Endodermal cell (in vitro differentiated cells): ENCODE measurements around the gene GPC3. TPM values are rescaled to one million over a fixed set of nuclear protein-coding genes. Genes with fewer than 3 reads are reported as not detected.
"Not testable (repeated sequence)": the region's sequence is repeated elsewhere in the genome, so short reads cannot be mapped to it uniquely, and the experiment has no call there.

ENCODE experiments used
- DNase-seq: peaks from one replicate; pipeline ENCODE4 v3.0.0-alpha.2; 2017
- H3K27ac ChIP-seq: 2 replicates; pipeline ENCODE4 v1.5.1; 2013; ENCODE audit warnings: mild to moderate bottlenecking, low read depth, low read length, moderate library complexity
- H3K27me3 ChIP-seq: 2 replicates; pipeline ENCODE4 v1.6.1; 2013; ENCODE audit warnings: mild to moderate bottlenecking, low read length, moderate library complexity; ENCODE audit not compliant: insufficient read depth, control insufficient read depth, poor library complexity, severe bottlenecking
- H3K36me3 ChIP-seq: 2 replicates; pipeline ENCODE4 v1.7.0; 2013; ENCODE audit warnings: mild to moderate bottlenecking, low read length, moderate library complexity; ENCODE audit not compliant: control insufficient read depth, insufficient read depth
- H3K4me1 ChIP-seq: one replicate; pipeline ENCODE4 v1.7.0; 2013; ENCODE audit warnings: low read length; ENCODE audit not compliant: control insufficient read depth, insufficient read depth
- H3K4me3 ChIP-seq: 2 replicates; pipeline ENCODE4 v1.5.1; 2013; ENCODE audit warnings: mild to moderate bottlenecking, low read length, moderate library complexity
- H3K9ac ChIP-seq: 2 replicates; pipeline ENCODE4 v1.6.1; 2013; ENCODE audit warnings: mild to moderate bottlenecking, low read length, moderate library complexity; ENCODE audit not compliant: poor library complexity, severe bottlenecking; ENCODE audit errors: extremely low read depth
- H3K9me3 ChIP-seq: 2 replicates; pipeline ENCODE4 v1.6.1; 2013; ENCODE audit warnings: mild to moderate bottlenecking, low read length, moderate library complexity; ENCODE audit not compliant: control insufficient read depth
- H3K27ac Mint-ChIP-seq: 2 replicates; pipeline ENCODE4 v1.8.0; 2020; ENCODE audit warnings: mixed read lengths
- H3K27me3 Mint-ChIP-seq: 2 replicates; pipeline ENCODE4 v1.8.0; 2021; ENCODE audit warnings: mild to moderate bottlenecking, mixed read lengths; ENCODE audit not compliant: insufficient read depth
- H3K36me3 Mint-ChIP-seq: 2 replicates; pipeline ENCODE4 v1.8.0; 2020; ENCODE audit warnings: low read depth, mixed read lengths
- H3K4me1 Mint-ChIP-seq: 2 replicates; pipeline ENCODE4 v1.8.0; 2020; ENCODE audit warnings: mixed read lengths
- H3K4me3 Mint-ChIP-seq: 2 replicates; pipeline ENCODE4 v1.8.0; 2020; ENCODE audit warnings: mild to moderate bottlenecking, moderate library complexity, mixed read lengths
- H3K9me3 Mint-ChIP-seq: 2 replicates; pipeline ENCODE4 v1.8.0; 2020; ENCODE audit warnings: mild to moderate bottlenecking, mixed read lengths
- WGBS, 2 experiments: methylation state at CpG; one replicate each; pipeline versions ENCODE4 v1.1.5 to v1.1.7; 2013; ENCODE audit warnings: missing lambda C conversion rate in 2 of 2, mixed read lengths in 1 of 2; ENCODE audit not compliant: insufficient coverage in 1 of 2, insufficient read length in 1 of 2; 5-methylcytosine and 5-hydroxymethylcytosine counted together
- total RNA-seq, 2 donors: library from RNA; stranded (reverse); fragmentation: NEBNext Ultra II Directional in 1 of 2; extraction: Animal tissue kit (Norgen Biotek cat#: 25700) in 1 of 2; gene quantifications; 2 replicates in 1 of 2; 3 replicates in 1 of 2; pipeline ENCODE4 v1.2.1, GENCODE V29; 2021
- TF ChIP-seq, protein P1 (sequence below): fragments of 200-600 bp; sonication (generic); conservative IDR thresholded peaks from 2 replicates; pipeline ENCODE4 v1.5.0; 2021; ENCODE audit warnings: antibody characterized with exemption, mild to moderate bottlenecking

GPC3 gene
- total RNA-seq, 2 donors from 2014 or later = 39.5 to 125 TPM

GRCh38 chrX:133774807-133775206, 210.6 kb downstream of the GPC3 start:
- no peak overlapping the region for H3K4me3 ChIP-seq
- no CpG with 5 or more reads among the region's 1 CpG for WGBS, 2 experiments
- Mint-ChIP-seq H3K27ac (no peak overlapping the region), H3K4me1 (peaks cover 2% of the 10 kb centered on the region), H3K27me3 (no peaks in the 10 kb centered on the region), H3K4me3 (no peak overlapping the region), H3K9me3 (no peaks in the 10 kb centered on the region), H3K36me3 (no peaks in the 10 kb centered on the region)
- H3K27me3 ChIP-seq = no peaks in the 10 kb centered on the region
- no peaks in the 10 kb centered on the region for H3K9me3 ChIP-seq
- no peaks in the 10 kb centered on the region for H3K4me1 ChIP-seq
- no peak for DNase-seq
- TF ChIP-seq, protein P1, sequence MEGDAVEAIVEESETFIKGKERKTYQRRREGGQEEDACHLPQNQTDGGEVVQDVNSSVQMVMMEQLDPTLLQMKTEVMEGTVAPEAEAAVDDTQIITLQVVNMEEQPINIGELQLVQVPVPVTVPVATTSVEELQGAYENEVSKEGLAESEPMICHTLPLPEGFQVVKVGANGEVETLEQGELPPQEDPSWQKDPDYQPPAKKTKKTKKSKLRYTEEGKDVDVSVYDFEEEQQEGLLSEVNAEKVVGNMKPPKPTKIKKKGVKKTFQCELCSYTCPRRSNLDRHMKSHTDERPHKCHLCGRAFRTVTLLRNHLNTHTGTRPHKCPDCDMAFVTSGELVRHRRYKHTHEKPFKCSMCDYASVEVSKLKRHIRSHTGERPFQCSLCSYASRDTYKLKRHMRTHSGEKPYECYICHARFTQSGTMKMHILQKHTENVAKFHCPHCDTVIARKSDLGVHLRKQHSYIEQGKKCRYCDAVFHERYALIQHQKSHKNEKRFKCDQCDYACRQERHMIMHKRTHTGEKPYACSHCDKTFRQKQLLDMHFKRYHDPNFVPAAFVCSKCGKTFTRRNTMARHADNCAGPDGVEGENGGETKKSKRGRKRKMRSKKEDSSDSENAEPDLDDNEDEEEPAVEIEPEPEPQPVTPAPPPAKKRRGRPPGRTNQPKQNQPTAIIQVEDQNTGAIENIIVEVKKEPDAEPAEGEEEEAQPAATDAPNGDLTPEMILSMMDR = no peak
- no peak overlapping the region for H3K9ac ChIP-seq
- H3K27ac ChIP-seq = no peak overlapping the region
- no peaks in the 10 kb centered on the region for H3K36me3 ChIP-seq

GRCh38 chrX:133771086-133771646, 214.2 kb downstream of the GPC3 start:
- no peaks in the 10 kb centered on the region for H3K9me3 ChIP-seq
- no peak overlapping the region for H3K9ac ChIP-seq
- TF ChIP-seq, protein P1 = no peak
- H3K27ac ChIP-seq = no peak overlapping the region
- H3K4me1 Mint-ChIP-seq = peaks cover 2% of the 10 kb centered on the region
- 98% methylated on average over 5 of the region's 6 CpGs; no CpG with 5 or more reads in 1 of the 2 experiments for WGBS, 2 experiments
- no peaks in the 10 kb centered on the region for H3K4me1 ChIP-seq
- no peak for DNase-seq
- H3K36me3 ChIP-seq = no peaks in the 10 kb centered on the region
- H3K9me3 Mint-ChIP-seq = no peaks in the 10 kb centered on the region
- no peak overlapping the region for H3K4me3 Mint-ChIP-seq
- H3K27me3 ChIP-seq = peaks cover 17% of the 10 kb centered on the region
- H3K36me3 Mint-ChIP-seq = peaks cover 1% of the 10 kb centered on the region
- no peak overlapping the region for H3K4me3 ChIP-seq
- H3K27me3 Mint-ChIP-seq = peaks cover 17% of the 10 kb centered on the region
- H3K27ac Mint-ChIP-seq = no peak overlapping the region

DNA sequence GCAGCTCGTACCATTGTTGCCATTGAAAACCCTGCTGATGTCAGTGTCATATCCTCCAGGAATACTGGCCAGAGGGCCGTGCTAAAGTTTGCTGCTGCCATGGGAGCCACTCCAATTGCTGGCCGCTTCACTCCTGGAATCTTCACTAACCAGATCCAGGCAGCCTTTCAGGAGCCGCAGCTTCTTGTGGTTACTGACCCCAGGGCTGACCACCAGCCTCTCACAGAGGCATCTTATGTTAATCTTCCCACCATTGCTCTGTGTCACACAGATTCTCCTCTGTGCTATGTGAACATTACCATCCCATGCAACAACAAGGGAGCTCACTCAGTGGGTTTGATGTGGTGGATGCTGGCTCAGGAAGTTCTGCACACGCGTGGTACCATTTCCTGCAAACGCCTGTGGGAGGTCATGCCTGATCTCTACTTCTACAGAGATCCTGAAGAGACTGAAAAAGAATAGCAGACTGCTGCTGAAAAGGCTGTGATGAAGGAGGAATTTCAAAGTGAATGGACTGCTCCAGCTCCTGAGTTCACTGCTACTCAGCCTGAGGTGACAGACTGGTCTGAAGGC, 222.3 kb downstream of the GPC3 start:
- H3K9me3 Mint-ChIP-seq, H3K36me3 Mint-ChIP-seq, H3K36me3 ChIP-seq, H3K4me1 Mint-ChIP-seq, H3K4me3 ChIP-seq, H3K27ac ChIP-seq, H3K4me1 ChIP-seq, H3K4me3 Mint-ChIP-seq, H3K27ac Mint-ChIP-seq, DNase-seq, H3K9me3 ChIP-seq, H3K9ac ChIP-seq: not testable (repeated sequence)
- 94 to 100% methylated on average over 1 to 7 of the region's 7 CpGs for WGBS, 2 experiments
- H3K27me3 ChIP-seq = peaks cover 38% of the 10 kb centered on the region
- H3K27me3 Mint-ChIP-seq = peaks cover 45% of the 10 kb centered on the region
